HUES6 (cell line): Measurements from ENCODE around the gene KRTAP12-3.

ENCODE experiments used
- H3K27ac ChIP-seq: 2 replicates; pipeline ENCODE4 v1.7.0; 2013; ENCODE audit warnings: low read depth, mild to moderate bottlenecking, low read length, inconsistent platforms
- H3K27me3 ChIP-seq: 2 replicates; pipeline ENCODE4 v1.6.1; 2013; ENCODE audit warnings: low read length; ENCODE audit not compliant: control insufficient read depth, insufficient read depth
- H3K36me3 ChIP-seq: 2 replicates; pipeline ENCODE4 v1.6.1; 2013; ENCODE audit warnings: low read length; ENCODE audit not compliant: control insufficient read depth, insufficient read depth
- H3K4me1 ChIP-seq: 2 replicates; pipeline ENCODE4 v1.6.1; 2013; ENCODE audit warnings: low read length; ENCODE audit not compliant: control insufficient read depth, insufficient read depth
- H3K4me3 ChIP-seq: 2 replicates; pipeline ENCODE4 v1.5.1; 2013; ENCODE audit warnings: low read depth, low read length
- H3K9ac ChIP-seq: one replicate; pipeline ENCODE4 v1.6.1; 2013; ENCODE audit warnings: mild to moderate bottlenecking, low read length
- H3K9me3 ChIP-seq: 2 replicates; pipeline ENCODE4 v1.6.1; 2013; ENCODE audit warnings: low read depth, low read length; ENCODE audit not compliant: control insufficient read depth, insufficient read depth

KRTAP12-3 gene

DNA sequence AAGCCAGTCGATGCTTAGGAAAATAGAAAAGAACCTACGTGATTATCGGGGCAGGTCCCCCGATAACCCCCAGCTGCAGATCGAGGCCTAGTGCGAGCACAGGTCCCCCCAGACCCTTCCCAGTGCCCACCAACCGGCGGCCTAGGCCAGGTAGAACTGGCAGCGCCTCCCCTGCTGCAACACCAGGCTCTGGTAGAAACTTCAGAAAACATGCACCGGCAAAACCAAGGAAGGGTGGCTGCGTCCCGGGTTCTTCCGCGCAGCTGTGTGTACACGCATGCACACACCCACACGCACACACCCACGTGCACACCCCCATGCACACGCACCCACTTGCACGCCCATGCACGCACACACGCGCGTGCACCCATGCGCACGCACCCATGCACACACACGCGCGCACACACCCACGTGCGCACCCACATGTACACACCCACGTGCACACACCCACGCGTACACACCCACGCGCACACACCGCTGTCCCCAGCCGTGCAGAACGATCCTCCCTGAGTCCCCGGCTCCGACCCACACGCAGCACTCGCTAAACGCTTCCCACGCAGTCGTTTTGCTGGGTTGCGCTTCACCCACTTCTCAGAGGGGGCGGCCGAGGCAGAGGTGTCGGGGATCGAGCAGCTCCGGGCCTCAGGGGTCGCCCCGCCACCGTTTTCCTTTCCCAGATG, 48.4 kb downstream of the KRTAP12-3 start:
- H3K27ac ChIP-seq, result peak overlapping the region; percentile 44; the same call in 1 of the 2 replicates
- peaks cover 76% of the 10 kb centered on the region for H3K4me1 ChIP-seq
- peak overlapping the region; percentile 64 for H3K4me3 ChIP-seq
- no peaks in the 10 kb centered on the region for H3K36me3 ChIP-seq
- H3K27me3 ChIP-seq, result peaks cover 66% of the 10 kb centered on the region
- H3K9me3 ChIP-seq, result no peaks in the 10 kb centered on the region
- H3K9ac ChIP-seq, result peak overlapping the region; percentile 95

- Histone ChIP-seq H3K27me3 (peaks cover 74% of the 10 kb centered on the region), H3K4me1 (peaks cover 69% of the 10 kb centered on the region), H3K36me3 (no peaks in the 10 kb centered on the region), H3K27ac (peak overlapping the region; percentile 44; the same call in 1 of the 2 replicates), H3K4me3 (peak overlapping the region; percentile 64), H3K9me3 (no peaks in the 10 kb centered on the region), H3K9ac (peak overlapping the region; percentile 95)
Observed at GRCh38 chr21:44706706-44707581, 49.2 kb downstream of the KRTAP12-3 start.
